ENCODE measurements around the gene DENND10. TPM values are rescaled to one million over a fixed set of nuclear protein-coding genes. Genes with fewer than 3 reads are reported as not detected.
A peak's percentile ranks its signal among the peaks of the same experiment; 100 is the strongest.
"Not testable (repeated sequence)": the region's sequence is repeated elsewhere in the genome, so short reads cannot be mapped to it uniquely, and the experiment has no call there.

Gene DENND10
- total RNA-seq, 1 donor: 102 TPM

DNA sequence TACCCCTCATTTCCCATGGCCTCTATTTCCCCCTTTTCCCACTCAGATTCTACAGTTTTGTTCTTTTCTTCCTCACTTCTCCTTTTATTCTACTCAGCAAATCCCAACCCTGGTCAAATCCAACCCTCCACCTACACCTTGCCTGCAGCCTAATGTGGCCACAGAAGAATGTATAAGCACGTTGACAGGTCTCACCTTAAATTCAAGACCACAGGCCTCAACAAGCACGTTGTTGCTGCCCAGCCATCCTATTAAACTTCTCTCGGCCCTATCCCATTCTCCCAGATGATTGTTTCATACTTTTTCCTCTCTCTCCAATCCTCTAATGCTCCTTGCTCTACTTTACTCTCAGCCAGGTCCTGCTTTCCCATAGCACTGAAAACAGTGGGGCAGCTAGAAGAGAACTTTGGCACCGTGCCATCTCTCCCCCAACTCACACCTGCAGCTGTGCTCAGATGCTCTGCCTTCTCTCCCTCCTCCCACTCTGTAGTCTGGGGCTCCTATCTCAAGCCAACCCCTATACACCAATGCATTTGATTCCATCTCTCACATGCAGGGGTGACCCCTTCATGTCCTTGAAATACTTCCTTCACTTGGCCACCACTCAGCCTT is 16.5 kb upstream of the DENND10 start:
- H3K4me1 ChIP-seq (ENCODE audit: insufficient read depth, low read length): peaks cover 9% of the 10 kb centered on the region
- no peaks in the 10 kb centered on the region for H3K36me3 ChIP-seq (ENCODE audit: insufficient read depth, low read length)
- H2AFZ ChIP-seq (ENCODE audit: low read length): no peak overlapping the region
- TF ChIP-seq, protein P1, sequence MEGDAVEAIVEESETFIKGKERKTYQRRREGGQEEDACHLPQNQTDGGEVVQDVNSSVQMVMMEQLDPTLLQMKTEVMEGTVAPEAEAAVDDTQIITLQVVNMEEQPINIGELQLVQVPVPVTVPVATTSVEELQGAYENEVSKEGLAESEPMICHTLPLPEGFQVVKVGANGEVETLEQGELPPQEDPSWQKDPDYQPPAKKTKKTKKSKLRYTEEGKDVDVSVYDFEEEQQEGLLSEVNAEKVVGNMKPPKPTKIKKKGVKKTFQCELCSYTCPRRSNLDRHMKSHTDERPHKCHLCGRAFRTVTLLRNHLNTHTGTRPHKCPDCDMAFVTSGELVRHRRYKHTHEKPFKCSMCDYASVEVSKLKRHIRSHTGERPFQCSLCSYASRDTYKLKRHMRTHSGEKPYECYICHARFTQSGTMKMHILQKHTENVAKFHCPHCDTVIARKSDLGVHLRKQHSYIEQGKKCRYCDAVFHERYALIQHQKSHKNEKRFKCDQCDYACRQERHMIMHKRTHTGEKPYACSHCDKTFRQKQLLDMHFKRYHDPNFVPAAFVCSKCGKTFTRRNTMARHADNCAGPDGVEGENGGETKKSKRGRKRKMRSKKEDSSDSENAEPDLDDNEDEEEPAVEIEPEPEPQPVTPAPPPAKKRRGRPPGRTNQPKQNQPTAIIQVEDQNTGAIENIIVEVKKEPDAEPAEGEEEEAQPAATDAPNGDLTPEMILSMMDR (IDR thresholded peaks at IDR 0.05; ENCODE audit: extremely low read depth, low read depth, low read length): no peak
- H3K4me2 ChIP-seq (ENCODE audit: insufficient read depth, low read length): no peak overlapping the region
- H3K9me3 ChIP-seq (ENCODE audit: low read depth, low read length): no peaks in the 10 kb centered on the region
- DNase-seq (ENCODE audit: insufficient read length, low spot score, missing footprints): no peak
- H3K4me3 ChIP-seq (ENCODE audit: insufficient read depth, low read length): no peak overlapping the region
- H3K79me2 ChIP-seq (ENCODE audit: insufficient read depth, low read length): no peaks in the 10 kb centered on the region
- no peaks in the 10 kb centered on the region for H4K20me1 ChIP-seq (ENCODE audit: insufficient read depth, low read length)
- H3K27ac ChIP-seq (ENCODE audit: low read depth, low read length): no peak overlapping the region
- no peaks in the 10 kb centered on the region for H3K27me3 ChIP-seq (ENCODE audit: insufficient read depth, low read length)

DNA sequence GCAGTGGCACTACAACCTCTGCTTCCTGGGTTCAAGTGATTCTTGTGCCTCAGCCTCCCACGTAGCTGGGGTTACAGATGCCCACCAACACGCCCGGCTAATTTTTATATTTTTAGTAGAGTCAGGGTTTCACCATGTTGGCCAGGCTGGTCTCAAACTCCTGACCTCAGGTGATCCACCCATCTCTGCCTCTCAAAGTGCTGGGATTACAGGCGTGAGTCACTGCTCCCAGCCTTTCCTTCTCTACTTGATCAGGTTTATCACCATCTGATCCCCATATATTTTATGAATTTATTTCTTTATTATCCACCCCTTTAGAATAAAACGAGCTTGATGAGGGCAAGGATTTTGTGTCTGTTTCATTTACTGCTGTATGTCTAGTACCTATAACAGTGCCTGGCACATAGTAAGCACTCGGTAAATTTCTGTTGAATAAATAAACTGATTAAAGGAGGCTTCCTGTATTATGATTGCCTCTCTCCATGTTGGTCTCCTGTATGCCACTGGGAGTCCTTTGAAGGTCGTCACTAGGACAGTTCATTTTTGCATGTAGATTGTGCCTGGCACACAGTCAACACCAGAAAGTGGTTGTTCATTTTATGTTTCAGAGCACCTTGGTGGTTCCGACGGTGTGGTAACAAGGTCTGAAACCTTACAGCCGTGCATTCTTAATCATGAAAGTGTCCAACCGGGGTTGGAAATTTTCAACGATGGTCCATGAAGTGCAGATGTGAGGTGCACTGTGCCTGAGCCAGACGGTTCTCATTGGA is 13.7 kb upstream of the DENND10 start:
- Histone ChIP-seq H3K36me3 (ENCODE audit: insufficient read depth, low read length) (no peaks in the 10 kb centered on the region), H3K9me3 (ENCODE audit: low read depth, low read length) (no peaks in the 10 kb centered on the region), H3K4me3 (ENCODE audit: insufficient read depth, low read length) (no peak overlapping the region), H3K4me2 (ENCODE audit: insufficient read depth, low read length) (no peak overlapping the region), H3K27ac (ENCODE audit: low read depth, low read length) (peak overlapping the region; percentile 10), H4K20me1 (ENCODE audit: insufficient read depth, low read length) (no peaks in the 10 kb centered on the region), H2AFZ (ENCODE audit: low read length) (no peak overlapping the region), H3K27me3 (ENCODE audit: insufficient read depth, low read length) (no peaks in the 10 kb centered on the region), H3K4me1 (ENCODE audit: insufficient read depth, low read length) (peaks cover 9% of the 10 kb centered on the region), H3K79me2 (ENCODE audit: insufficient read depth, low read length) (no peaks in the 10 kb centered on the region)
- TF ChIP-seq, protein P1 (IDR thresholded peaks at IDR 0.05; ENCODE audit: extremely low read depth, low read depth, low read length): no peak
- DNase-seq (ENCODE audit: insufficient read length, low spot score, missing footprints): no peak

DNA sequence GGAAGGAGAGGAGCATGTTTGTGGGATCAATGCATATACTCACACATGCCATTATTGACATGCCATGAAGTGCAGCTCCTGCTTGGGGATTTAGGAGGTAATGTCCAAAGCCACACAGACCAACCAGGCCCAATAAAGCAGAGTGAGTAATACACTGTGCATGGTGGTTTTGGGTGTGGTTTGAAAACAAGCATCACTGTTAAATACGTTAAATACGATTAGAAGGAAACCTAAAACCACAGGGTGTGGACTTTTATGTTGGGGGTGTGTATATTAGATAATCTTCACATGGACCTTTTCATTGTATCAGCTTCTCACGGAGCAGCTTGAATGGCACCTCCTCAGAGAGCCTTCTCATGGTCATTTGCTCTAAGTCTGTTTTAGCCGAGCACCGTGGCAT is 12.9 kb upstream of the DENND10 start:
- no peak for DNase-seq (ENCODE audit: insufficient read length, low spot score, missing footprints)

DNA sequence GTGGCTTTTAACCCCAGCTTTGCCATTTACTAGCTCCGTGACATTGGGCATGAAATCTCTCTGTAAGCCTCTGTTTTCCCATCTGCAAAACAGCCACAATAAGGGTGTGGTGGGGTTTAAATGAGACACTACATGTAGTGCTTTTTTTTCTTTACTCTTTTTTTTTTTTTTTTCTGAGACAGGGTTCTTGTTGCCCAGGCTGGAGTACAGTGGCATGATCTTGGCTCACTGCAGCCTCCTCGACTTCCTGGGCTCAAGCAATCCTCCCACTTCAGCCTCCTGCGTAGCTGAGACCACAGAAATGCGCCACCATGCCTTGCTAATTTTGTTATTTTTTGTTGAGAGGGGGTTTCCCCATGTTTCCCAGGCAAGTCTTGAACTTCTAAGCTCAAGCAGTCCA is 8.3 kb upstream of the DENND10 start:
- no peaks in the 10 kb centered on the region for H4K20me1 ChIP-seq (ENCODE audit: insufficient read depth, low read length)
- no peak overlapping the region for H2AFZ ChIP-seq (ENCODE audit: low read length)
- no peak for DNase-seq (ENCODE audit: insufficient read length, low spot score, missing footprints)
- no peak overlapping the region for H3K4me2 ChIP-seq (ENCODE audit: insufficient read depth, low read length)
- H3K4me3 ChIP-seq (ENCODE audit: insufficient read depth, low read length): no peak overlapping the region
- TF ChIP-seq, protein P1 (IDR thresholded peaks at IDR 0.05; ENCODE audit: extremely low read depth, low read depth, low read length): no peak
- H3K9me3 ChIP-seq (ENCODE audit: low read depth, low read length): no peaks in the 10 kb centered on the region
- peaks cover 8% of the 10 kb centered on the region for H3K4me1 ChIP-seq (ENCODE audit: insufficient read depth, low read length)
- no peaks in the 10 kb centered on the region for H3K27me3 ChIP-seq (ENCODE audit: insufficient read depth, low read length)
- H3K36me3 ChIP-seq (ENCODE audit: insufficient read depth, low read length): no peaks in the 10 kb centered on the region
- H3K27ac ChIP-seq (ENCODE audit: low read depth, low read length): no peak overlapping the region
- H3K79me2 ChIP-seq (ENCODE audit: insufficient read depth, low read length): no peaks in the 10 kb centered on the region

More for the DNA sequence above, 12.9 kb upstream of the DENND10 start:
- H3K4me1 ChIP-seq (ENCODE audit: insufficient read depth, low read length): peaks cover 9% of the 10 kb centered on the region
- no peak overlapping the region for H2AFZ ChIP-seq (ENCODE audit: low read length)
- peak overlapping the region; percentile 10 for H3K27ac ChIP-seq (ENCODE audit: low read depth, low read length)
- H3K27me3 ChIP-seq (ENCODE audit: insufficient read depth, low read length): no peaks in the 10 kb centered on the region
- no peak overlapping the region for H3K4me2 ChIP-seq (ENCODE audit: insufficient read depth, low read length)
- no peak overlapping the region for H3K4me3 ChIP-seq (ENCODE audit: insufficient read depth, low read length)
- no peaks in the 10 kb centered on the region for H3K36me3 ChIP-seq (ENCODE audit: insufficient read depth, low read length)
- H3K79me2 ChIP-seq (ENCODE audit: insufficient read depth, low read length): no peaks in the 10 kb centered on the region
- TF ChIP-seq, protein P1 (IDR thresholded peaks at IDR 0.05; ENCODE audit: extremely low read depth, low read depth, low read length): no peak
- no peaks in the 10 kb centered on the region for H3K9me3 ChIP-seq (ENCODE audit: low read depth, low read length)
- H4K20me1 ChIP-seq (ENCODE audit: insufficient read depth, low read length): no peaks in the 10 kb centered on the region

DNA sequence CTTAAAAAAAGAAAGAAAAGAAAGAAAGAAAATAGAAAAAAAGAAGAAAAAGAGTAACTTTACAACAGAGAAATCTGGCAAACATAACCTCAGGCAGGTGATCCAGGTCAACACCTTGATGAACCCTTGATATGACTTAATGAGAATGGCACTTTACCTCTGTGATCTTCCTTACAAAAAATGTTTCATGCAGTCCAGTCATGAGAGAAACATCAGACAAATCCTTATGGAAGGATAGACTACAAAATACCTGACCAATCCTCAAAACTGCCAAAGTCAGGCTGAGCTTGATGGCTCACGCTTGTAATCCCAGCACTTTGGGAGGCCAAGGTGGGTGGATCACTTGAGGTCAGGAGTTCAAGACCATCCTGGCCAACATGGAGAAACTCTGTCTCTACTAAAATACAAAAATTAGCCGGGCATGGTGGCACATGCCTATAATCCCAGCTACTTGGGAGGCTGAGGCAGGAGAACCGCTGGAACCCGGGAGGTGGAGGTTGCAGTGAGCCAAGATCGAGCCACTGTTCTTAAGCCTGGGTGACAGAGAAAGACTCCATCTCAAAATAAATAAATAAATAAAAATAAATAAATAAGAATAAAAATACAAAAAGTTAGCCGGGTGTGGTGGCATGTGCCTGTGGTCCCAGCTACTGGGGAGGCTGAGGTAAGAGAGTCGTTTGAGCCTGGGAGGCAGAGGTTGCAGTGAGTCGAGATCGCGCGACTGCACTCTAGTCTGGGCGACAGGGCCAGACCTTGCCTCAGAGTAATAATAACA is 7.1 kb upstream of the DENND10 start:
- H3K4me1 ChIP-seq (ENCODE audit: insufficient read depth, low read length); H3K27me3 ChIP-seq (ENCODE audit: insufficient read depth, low read length); H3K27ac ChIP-seq (ENCODE audit: low read depth, low read length); H3K4me3 ChIP-seq (ENCODE audit: insufficient read depth, low read length); H3K4me2 ChIP-seq (ENCODE audit: insufficient read depth, low read length); DNase-seq (ENCODE audit: insufficient read length, low spot score, missing footprints); H3K36me3 ChIP-seq (ENCODE audit: insufficient read depth, low read length); H3K79me2 ChIP-seq (ENCODE audit: insufficient read depth, low read length); H3K9me3 ChIP-seq (ENCODE audit: low read depth, low read length); H4K20me1 ChIP-seq (ENCODE audit: insufficient read depth, low read length); H2AFZ ChIP-seq (ENCODE audit: low read length): not testable (repeated sequence)
